ENCODE measurements around the gene ZNF385B.

DNA sequence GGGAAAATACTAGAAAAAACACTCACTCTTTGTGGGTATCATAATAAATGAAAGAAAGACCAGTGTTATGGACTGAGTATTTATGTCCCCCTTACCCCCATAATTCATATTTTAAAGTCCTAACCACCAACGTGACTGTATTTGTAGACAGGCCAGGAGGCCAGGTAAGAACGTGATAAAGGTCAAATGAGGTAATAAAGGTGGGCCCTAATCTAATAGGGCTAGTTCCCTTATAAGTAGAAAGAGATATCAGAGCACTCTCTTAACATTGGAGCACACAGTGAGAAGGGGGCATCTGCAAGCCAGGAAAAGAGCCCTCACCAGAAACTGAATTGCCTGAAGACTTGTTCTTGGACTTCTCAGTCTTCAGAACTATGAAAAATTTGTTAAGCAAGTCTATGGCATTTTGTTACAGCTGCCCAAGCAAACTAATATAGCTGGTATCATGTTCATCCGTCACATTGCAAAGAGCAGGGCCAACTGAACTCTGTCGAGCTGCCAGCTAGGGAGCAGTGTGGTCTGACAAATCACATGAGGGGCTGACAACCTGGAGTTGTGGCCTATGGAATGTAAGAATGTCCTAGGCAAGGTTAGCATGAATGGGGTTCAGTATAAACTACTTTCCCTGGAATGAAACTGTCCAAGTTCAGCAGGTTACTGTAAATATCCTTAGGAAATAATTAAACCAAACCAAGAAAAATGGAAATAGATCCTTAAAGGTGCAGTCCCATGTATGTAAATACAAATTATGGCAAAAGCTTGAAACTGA lies 280.9 kb downstream of the ZNF385B start:
- TF ChIP-seq POLR2A (IDR thresholded peaks at IDR 0.05; ENCODE audit: extremely low read depth, insufficient read length) (no peak), MYC (IDR thresholded peaks at IDR 0.05; ENCODE audit: low read depth, low read length) (no peak)
- TF ChIP-seq, protein P1, sequence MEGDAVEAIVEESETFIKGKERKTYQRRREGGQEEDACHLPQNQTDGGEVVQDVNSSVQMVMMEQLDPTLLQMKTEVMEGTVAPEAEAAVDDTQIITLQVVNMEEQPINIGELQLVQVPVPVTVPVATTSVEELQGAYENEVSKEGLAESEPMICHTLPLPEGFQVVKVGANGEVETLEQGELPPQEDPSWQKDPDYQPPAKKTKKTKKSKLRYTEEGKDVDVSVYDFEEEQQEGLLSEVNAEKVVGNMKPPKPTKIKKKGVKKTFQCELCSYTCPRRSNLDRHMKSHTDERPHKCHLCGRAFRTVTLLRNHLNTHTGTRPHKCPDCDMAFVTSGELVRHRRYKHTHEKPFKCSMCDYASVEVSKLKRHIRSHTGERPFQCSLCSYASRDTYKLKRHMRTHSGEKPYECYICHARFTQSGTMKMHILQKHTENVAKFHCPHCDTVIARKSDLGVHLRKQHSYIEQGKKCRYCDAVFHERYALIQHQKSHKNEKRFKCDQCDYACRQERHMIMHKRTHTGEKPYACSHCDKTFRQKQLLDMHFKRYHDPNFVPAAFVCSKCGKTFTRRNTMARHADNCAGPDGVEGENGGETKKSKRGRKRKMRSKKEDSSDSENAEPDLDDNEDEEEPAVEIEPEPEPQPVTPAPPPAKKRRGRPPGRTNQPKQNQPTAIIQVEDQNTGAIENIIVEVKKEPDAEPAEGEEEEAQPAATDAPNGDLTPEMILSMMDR (IDR thresholded peaks at IDR 0.05; ENCODE audit: low read depth, low read length) = no peak
- TF ChIP-seq, protein P2, sequence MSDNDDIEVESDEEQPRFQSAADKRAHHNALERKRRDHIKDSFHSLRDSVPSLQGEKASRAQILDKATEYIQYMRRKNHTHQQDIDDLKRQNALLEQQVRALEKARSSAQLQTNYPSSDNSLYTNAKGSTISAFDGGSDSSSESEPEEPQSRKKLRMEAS (IDR thresholded peaks at IDR 0.05; ENCODE audit: low read depth, low read length) = no peak

Measured in NB4 (cell line).